ENCODE data around the gene ZNF710.

ZNF710 gene

DNA sequence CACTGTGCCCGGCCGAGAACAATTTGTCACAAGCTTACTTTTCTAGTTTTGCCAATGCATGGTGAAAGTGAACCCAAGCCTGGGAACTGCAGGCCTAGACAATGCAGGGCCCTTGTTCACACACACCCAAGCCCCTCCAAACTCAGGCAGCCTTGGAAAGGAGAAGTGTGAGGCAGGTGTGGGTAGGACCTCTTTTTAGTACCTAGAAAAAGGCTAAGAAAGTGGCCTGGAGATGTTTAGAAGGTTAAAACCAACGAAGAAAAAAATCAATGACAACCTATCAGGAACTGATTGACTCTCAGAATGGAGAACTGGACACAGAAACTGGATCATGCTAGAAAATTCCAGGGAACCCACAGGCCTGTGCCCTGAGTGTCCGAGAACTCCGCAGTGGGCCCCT, 82.3 kb downstream of the ZNF710 start:
- FAIRE-seq, result no peak

DNA sequence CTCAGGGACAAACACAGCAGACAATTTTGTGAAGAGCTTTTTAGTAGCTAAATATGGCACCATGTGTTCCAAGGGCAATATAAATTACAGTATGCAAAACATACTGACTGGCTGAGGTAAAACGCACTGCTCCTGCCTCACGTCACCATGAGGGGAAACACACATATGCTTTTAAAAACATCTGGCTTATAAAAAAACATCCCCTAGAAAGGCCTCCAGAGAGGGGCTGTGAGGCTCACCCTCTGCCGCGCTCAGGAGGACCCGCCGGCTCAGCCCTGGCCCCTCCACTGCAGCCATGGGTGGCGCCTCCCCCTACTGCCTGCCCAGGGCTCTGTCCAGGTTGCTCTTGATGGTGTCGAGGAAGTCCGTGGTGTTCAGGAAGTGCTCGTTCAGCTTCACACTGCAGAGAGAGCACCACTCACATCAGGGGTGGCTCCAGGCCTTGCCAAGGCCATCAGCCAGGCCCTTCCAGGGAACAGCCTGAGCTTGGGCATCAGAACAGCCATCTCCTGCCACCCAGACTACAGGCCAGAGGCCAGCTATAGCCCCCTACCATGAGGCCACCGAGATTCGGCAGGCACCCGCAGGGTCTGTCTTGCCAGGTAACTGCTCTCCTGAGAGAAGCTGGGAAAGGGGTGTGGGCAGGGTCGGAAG, 83.0 kb downstream of the ZNF710 start:
- no peak for FAIRE-seq

DNA sequence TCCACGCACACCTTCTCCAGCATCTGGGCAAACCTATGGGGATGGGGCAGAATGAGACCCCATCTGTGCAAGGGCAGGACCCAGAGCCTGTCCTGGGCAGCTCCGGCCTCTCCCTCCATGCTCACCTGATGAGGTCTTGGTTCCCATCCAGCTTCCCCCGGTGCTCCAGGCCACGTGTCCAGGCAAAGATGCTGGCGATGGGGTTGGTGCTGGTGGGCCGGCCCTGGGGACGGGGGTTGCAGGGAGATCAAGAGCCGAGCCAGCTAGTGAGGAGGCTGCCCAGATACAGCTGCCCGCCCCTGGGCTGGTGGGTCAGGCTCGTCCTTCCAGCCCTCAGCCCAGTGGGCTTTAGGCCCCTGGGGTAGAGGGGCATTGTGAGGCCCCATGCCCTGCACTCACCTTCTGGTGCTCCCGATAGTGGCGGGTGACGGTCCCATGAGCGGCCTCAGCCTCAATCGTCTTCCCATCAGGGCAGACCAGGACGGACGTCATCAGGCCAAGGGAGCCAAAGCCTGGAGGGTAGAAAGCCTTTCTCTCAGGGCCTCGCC, 83.8 kb downstream of the ZNF710 start:
- FAIRE-seq, result no peak

DNA sequence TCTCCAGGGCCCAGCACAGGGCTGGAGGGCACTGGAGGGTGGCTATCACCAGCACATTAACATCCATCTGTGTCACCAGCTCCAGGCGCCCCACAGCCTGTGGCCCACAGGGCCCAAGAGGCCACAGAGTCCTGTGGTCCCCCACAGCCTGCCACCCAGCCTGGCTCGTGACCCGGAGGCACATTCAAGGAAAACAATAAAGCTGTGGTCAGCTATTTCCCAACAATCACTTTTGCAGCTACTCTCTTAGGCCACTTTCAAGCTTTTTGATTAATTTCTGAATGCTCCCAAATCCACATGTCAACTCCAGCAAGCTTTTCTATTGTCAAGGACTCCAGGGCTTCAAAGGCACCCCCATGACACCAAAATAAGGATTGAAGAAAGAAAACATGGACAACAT, 84.4 kb downstream of the ZNF710 start:
- FAIRE-seq, result no peak

DNA sequence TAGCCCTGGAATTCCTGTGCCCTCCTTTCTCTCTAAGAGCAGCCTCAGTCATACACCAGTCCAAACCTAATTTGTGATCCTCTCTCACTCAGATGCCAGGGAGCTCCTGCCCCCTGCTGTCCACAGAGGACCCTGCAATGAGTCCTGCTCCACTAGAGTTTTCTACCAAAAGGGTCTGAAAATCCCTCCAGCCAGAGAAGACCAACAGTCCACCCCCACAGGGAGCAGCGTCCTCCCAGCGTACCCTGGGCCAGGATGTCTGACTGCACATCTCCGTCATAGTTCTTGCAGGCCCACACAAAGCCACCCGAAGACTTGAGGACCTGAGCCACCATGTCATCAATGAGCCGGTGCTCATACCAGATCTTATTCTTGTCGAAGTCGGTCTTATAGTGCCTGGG, 85.7 kb downstream of the ZNF710 start:
- FAIRE-seq, result no peak

DNA sequence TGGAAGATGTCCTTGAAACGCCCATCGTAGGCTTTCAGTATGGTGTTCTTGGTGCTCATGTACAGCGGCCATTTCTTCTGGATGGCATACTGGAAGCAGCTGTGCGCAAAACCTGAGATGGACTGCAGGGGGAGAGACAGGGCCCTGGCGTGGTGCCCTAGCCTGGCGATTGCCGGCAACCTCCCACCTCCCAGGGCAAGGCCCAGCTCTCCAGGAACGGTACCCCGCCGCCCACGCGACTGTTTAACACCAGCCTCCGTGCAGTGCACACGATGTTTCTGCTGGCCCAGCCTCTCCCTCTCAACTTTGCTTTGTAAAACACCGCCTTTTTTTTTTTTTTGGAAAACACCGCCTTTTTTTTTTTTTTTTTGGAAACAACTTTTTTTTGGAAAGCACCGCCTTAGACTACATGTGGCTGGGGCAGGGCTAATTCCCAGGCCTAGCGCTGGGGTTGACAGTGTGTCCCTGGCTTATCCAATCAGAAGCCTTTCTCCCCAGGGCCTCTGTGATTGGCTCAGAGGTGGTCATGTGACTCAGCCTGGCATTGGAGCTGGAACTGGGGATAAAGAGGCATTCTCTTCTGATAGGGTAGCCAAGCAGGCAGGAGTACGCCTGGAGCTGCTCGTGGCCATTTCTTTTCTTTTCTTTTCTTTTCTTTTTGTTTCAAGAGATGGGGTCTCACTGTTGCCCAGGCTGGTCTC, 86.5 kb downstream of the ZNF710 start:
- FAIRE-seq, result no peak

DNA sequence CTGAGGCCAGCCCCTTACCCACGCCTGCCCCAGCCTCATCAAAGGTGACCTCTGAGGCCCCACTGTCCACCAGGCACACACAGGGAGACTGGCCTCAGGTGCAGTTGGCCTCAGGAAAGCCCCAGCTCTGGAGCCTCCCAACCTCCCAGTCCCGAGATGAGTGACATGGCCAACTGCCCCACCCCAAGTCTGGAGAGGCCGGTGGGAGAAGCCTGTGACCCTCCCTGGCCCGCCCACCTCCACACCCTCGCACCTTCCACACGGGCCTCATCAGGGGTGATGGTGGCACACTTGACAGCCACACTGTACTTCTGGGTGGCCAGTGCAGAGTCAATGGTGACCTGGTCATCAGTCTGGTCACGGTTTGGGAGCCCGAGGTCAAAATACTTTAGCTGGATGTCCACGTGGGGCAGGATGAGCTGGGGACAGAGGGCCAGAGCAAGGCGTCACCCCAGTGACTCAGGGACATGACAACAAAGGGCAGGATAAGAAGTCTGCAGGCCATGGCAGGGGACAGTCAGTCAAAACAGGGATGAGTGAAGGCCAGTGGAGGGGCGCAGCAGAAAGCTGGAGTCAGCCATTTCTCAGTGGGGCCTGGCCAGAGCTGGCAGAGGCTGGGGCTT, 89.2 kb downstream of the ZNF710 start:
- no peak for FAIRE-seq

DNA sequence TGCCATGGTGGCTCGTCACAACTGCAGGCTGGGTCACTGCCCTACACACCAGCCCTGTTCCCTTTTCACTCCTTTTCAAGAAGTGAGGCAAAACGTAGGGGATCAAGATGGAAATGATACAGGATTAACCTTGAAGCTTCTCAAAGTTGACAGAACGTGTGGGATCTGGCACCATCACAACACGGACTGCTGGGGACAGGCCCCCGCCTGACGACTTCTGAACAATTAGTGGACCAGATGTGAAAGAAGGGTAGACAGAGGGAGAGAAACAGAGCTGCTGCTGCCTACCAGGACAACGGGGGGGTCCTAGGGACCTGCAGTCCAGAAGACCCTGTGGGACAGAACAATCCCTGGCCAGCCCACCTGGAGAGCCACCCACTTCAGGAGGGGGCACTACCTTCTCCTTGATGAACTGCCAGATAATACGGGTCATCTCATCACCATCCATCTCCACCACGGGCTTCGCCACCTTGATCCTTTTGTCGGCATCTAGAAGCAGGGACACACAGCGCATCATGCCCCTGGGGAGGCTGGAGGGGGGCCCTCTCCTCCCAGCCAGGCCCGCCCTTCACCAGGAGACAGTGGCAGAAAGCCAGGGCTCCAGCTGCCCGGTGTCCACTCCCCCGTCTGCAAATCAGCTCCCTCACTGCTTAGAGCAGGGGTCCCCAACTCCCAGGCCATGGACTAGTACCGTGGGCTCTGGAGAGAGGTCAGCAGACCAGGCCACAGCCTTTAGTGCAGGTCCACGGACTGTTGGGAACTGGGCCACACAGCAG, 90.2 kb downstream of the ZNF710 start:
- FAIRE-seq, result no peak

DNA sequence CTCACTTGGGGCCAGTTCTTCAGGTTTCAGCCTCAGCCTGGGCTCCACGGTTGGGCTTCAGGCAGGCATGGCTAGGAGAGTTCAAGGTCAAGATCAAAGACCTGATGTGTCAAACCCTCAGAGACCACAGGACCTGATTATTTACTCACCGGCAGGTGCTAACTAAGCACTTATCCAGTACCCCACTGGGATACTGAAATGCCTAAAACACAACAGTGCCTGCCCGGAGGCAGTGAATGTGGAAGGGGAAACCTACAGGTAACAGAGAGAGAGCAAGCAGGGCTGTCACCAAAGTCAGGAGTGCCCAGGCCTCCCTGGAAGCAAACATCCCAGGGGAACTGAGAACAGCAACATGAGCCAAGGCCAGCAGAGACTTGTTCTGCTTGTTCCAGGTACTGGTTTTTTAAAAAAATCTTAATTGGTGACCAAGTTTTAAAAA, 94.4 kb downstream of the ZNF710 start:
- FAIRE-seq, result no peak

DNA sequence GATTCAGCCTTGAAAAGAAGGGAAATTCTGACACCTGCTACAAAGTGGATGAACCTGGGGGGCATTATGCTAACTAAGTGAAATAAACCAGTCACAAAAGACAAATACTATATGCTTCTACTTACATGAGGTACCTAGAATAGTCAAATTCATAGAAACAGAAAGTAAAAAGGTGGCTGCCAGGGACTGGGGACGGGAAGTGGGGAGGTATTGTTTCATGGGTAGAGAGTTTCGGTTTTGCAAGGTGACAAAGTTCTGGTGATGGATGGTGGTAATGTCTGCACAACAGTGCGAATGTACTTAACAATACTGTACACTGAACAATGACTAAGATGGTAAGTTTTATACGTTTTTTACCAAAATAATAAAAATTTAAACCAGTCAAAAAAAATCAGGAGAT, 96.4 kb downstream of the ZNF710 start:
- no peak for FAIRE-seq

DNA sequence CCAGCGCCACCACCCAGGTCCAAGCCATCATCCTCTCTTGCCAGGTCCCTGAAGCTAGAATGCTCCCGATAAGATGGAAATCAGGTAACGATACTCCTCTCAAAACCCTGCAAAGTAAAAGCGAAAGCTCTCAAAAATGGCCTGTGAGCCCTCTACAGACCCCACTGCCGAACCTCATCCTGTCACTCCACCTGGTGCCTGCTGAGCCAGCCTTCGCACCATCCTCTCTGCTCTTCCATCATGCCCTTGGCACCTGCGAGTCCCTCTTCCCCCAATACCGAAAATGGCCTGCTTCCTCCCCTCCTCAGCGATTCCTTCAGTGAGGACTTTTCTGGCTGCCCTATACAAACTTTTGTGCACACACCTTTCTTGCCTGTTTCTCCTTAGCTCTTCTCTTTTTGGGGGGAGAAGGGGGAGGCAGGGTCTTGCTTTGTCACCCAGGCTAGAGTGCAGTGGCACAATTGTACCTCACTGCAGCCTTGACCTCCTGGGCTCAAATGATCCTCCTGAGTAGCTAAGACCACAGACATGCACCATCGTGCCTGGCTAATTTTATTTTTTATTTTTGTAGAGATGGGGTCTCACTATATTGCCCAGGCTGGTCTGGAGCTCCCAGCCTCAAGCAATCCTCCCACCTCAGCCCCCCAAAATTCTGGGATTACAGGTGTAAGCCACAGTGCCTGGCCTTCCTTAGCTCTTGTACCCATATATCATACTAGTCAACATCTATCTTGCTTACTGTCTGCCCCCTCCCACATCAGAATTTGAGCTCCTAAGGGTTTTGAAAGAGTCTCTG, 98.1 kb downstream of the ZNF710 start:
- no peak for FAIRE-seq

DNA sequence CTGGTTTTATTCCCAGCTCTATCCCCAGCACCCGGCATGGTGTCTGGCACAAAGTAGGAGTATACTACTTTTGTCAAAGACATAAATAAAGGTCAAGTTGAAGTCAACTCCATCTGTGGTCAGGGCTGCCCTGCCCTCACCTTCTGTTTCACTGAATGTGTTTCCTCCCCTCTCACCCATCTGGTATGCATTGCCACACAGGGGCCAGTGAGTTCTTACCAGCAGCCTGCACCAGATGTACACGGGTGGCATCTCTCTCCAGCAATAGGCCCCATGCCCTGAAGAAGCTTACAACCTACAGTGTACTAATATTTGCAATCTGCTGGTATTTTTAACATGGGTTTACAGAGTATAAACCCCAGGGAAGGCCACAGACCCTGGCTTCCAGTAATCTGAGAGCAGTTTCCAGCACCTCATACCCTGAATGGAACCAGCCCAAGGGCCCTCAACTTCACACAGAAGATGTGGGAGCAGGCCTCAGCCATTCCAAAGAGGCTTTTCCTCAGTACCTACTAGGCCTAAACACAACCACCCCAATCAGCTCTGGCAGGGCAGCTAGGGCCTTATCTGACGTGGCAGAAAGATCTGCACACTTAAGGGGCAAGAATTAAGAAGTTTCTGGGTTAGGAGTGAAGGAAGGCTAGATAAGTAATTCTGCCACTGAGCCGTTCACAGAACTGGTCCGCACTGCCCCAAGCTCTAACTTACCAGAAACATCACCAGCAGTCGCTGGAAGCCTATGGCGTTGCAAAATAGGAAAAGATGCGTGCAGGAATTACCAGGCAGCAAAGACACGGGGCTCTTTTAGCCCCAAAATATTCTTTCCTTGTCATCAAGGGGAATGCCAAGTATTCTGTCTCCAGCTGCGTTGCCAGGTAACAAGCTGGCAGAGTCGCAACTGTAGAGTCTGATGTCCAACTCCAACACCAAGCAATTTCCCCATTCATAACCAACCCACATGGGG, 99.0 kb downstream of the ZNF710 start:
- FAIRE-seq, result no peak

DNA sequence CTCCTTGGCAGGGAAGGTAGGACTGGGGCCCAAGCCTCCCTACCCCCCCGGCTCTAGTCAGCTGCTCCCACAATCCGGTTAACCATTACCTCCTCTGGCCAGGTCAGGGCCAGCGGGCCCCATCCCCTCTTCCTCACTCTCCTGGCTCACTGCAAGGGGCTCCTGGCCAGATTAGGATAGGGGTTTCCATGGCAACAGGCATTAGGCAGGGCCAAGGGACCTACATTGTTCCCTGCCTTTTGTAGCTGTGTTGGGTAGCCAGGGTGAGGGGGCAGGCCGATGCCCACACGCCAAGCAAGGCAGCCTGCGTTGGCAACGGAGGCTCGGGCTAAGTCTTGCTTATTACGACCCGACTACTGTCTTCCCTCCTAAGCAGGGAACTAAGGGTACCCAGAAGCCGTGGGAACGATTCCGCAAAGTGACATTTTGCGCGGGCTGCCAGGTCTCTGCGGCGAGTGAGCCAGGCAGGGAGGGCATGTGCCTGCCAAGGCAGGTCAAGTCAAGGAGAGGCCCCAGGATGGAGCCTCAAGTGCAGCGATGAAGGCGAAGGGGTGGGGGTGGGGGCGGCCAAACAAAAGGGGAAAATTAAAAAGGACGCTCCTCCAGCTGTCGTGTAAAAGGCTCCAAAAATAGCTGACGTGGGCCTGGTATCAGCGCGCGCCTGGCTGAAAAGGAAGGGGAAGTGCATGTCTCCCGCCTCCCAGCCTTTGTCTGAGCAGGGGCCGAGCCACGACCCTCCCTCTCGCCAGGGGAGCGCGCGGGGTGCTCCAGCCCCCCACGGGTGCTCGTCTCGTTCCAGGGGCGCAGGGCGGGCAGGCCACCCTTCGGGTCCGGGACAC, 100.2 kb downstream of the ZNF710 start:
- FAIRE-seq, result no peak

DNA sequence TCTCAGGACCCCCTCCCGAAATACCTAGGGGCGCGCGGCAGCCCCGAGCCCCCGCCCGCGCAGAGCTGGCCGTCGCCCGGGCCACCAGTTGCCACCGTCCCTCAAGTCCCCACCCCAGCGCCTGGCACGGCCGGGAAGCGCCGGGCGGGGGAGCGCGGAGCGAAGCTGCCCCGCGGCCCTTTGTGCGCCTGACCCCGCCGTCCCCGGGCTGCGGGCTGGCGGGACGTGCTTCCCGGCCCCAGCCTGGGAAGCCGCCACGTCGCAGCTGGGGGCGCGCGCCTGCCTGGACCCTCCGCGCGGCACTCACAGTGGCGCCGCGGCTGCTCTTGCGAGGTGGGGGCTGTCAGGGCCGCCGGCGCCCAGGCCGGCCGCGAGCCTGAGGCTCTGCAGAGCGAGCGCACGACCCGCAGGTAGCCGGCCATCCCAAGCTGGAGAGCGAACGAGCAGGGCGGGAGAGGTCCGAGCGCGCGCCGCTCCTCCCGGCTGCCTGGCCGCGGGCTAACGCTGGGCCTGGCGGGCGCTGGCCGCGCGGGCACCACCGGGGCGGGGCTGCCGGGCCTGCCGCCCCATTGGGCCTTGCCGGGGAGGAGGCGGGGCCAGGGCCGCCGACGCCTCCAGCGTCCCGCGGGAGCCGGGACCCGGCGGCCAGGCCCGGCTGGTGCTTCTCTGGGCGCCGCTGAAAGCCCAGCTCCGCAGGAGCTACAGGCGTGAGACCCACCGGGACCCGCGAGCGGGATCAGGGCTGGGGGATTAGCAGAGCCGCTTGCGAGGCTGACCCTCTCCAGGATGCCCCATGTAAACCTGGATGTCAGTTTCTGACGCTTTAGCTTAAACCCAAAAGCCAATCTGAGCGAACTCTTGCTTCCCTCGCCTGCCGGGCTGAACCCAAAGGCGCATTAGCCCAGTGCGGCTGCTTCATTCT, 101.1 kb downstream of the ZNF710 start, which contains the start of gene IDH2:
Gene IDH2 (minus strand): TSS at position 500 of the 922 bp plus-strand sequence. CDS start 78 bp downstream, at position 422.
- FAIRE-seq, result no peak

DNA sequence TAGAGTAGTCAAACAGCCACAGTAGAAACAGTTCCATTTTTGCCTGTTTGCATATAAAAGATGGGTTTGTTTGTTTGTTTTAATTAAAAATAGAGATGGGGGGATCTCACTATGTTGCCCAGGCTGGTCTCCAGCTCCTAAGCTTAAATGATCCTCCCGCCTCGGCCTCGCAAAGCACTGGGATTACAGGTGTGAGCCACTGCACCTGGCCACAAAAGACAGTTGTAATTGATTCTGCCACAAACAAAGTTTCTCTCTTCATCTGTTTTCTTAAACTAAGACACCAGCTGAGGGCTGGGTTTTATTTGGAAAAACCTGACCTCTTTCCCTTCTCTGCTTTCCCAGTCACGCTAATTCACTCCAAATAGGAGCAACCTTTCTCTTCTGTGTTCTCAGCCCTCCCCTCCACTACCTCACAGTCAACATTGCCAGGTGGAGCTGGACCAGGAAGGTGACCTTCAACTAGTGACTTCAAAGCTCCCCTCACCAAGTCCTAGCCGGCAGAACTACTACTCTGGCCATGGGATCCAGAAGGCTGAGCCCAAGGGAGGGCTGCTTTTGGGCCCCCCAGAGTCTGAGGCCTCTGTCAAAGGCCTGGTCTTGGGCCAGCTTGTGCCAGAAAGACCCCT, 102.7 kb downstream of the ZNF710 start:
- no peak for FAIRE-seq

DNA sequence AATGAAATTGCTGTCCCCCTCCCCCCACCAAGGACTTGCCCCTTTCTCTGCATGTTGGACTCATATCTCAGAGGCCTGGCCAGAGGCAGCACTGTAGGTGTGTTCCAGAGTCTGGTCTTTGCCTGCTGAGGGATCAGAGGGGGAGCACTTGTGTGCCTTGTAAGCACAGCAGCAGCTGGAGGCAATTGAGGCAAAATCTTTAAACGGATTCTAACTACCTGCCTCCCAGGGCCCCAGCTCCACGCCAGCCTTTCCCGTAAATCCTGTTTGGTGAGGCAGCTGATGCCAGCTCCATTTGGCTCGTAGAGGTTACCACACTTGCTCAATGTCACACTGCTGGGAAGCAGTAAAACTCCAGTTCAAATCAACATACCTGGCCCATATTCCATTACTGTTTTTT, 103.4 kb downstream of the ZNF710 start:
- no peak for FAIRE-seq

DNA sequence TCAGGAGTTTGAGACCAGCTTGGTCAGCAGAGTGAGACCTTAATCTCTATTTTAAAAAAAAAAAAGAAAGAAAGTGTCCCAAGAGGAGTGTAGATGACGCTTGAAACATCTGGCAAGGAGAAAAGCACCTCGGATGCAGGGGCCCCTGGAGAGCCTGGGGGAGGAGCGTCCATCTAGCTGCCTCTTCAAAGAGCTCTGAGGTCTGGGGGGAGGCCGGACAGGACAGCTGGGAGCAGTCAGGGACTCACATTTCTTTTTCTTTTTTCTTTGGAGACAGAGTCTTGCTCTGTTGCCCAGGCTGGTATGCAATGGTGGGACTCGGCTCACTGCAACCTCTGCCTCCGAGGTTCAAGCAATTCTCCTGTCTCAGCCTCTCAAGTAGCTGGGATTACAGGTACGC, 104.4 kb downstream of the ZNF710 start:
- FAIRE-seq, result no peak

DNA sequence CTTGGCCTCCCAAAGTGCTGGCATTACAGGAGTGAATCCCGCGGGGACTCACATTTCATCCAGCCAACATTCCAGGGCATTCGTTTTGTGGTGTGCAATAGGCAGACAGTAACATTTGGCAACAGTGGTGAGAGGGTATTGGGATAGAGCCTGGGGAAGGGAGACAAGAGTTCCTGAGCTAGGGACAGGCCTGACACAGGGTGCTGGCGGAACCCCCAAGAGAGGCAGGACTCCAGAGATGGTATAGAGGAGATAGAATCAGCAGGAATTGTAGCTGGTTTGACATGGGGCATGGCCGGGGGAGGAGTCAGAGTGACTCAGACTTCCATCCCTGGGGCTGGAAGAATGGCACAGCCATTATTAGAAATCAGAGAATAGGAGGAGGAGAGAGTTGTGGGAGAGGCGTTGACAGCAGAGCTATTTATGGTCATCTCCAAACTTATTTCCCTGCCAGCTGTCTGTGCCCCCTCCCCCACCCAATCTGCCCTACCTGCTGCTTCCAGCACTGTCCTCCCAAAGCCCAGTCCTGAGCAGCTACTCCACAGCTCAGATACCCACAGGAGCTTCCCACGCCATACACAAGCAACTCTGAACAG, 105.5 kb downstream of the ZNF710 start:
- FAIRE-seq, result no peak

Measured in endometrium (tissue), 2 donors.